K562 (cell line): ENCODE measurements around the gene PDE4D.

Experiments
- BRF1 ChIP-seq: IDR thresholded peaks from 3 replicates; pipeline ENCODE4 v1.6.1; 2011; ENCODE audit warnings: borderline replicate concordance, mild to moderate bottlenecking; ENCODE audit not compliant: insufficient read length; ENCODE audit errors: extremely low read depth
- NFXL1 ChIP-seq: fragments of 450-650 bp; formaldehyde crosslinking; IDR thresholded peaks from 2 replicates; pipeline ENCODE4 v1.4.0; 2021; ENCODE audit warnings: mild to moderate bottlenecking
- PURB ChIP-seq: sonication (generic); formaldehyde crosslinking; IDR thresholded peaks from 2 replicates; pipeline ENCODE4 v1.9.0; 2021; ENCODE audit warnings: low read depth, mild to moderate bottlenecking, missing genetic modification reagents
- SIX5 ChIP-seq, 2 experiments: IDR thresholded peaks; 2 replicates each; pipeline ENCODE4 v1.6.1; 2011; ENCODE audit warnings: low read length in 2 of 2, borderline replicate concordance in 1 of 2, low read depth in 1 of 2, mild to moderate bottlenecking in 1 of 2, moderate library complexity in 1 of 2; ENCODE audit not compliant: insufficient read depth in 1 of 2
- SMC3 ChIP-seq: conservative IDR thresholded peaks from 2 replicates; pipeline ENCODE4 v1.6.1; 2011; ENCODE audit warnings: low read depth, low read length, improper control_type of control experiment; ENCODE audit not compliant: insufficient read depth
- ZNF75A ChIP-seq: fragments of 450-650 bp; formaldehyde crosslinking; IDR thresholded peaks from 2 replicates; pipeline ENCODE4 v1.4.0; 2020; ENCODE audit warnings: mild to moderate bottlenecking
- TF ChIP-seq, protein P1 (sequence below): sonication (generic); formaldehyde crosslinking; IDR thresholded peaks from 2 replicates; pipeline ENCODE4 v1.8.0; 2022; ENCODE audit warnings: mild to moderate bottlenecking, missing genetic modification reagents, borderline replicate concordance
- TF ChIP-seq, protein P2 (sequence below): sonication (generic); formaldehyde crosslinking; IDR thresholded peaks from 2 replicates; pipeline ENCODE4 v1.9.0; 2022; ENCODE audit warnings: mild to moderate bottlenecking, missing genetic modification reagents
- TF ChIP-seq, protein P3 (sequence below): sonication (generic); formaldehyde crosslinking; IDR thresholded peaks from 2 replicates; pipeline ENCODE4 v1.8.0; 2023; ENCODE audit warnings: mild to moderate bottlenecking, missing genetic modification reagents
- TF ChIP-seq, protein P4 (sequence below), 3 experiments: IDR thresholded peaks in 2 of 3; conservative IDR thresholded peaks in 1 of 3; 2 replicates each; pipeline ENCODE4 v1.5.1; 2011 to 2012; ENCODE audit warnings: low read length in 3 of 3, mild to moderate bottlenecking in 3 of 3, control low read depth in 2 of 3, improper control_type of control experiment in 1 of 3, inconsistent platforms in 1 of 3, low read depth in 1 of 3, mixed read lengths in 1 of 3, moderate library complexity in 1 of 3; ENCODE audit not compliant: insufficient read depth in 2 of 3

DNA sequence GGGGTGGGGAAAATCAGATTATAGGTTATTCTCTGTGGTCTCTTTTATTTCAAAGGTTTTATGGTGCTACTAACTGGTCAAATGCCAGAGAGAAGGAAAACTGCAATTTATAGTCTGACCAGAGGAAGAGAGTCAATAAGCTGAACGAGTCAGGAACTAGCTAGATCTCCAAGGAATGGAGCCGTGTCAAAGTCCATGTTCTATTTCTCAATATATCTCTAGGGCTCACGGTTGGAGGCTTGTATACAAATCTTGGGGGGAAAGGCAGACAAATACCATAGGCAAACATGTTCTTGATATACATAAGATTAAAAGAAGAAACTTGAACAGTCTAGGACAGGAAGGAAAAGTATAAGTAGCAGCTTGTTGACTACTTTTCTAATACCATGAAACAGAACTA is 627.1 kb downstream of the PDE4D start:
- TF ChIP-seq PURB (CRISPR knock-in tag) = no peak
- no peak for TF ChIP-seq NFXL1 (CRISPR knock-in tag)
- TF ChIP-seq, protein P1, sequence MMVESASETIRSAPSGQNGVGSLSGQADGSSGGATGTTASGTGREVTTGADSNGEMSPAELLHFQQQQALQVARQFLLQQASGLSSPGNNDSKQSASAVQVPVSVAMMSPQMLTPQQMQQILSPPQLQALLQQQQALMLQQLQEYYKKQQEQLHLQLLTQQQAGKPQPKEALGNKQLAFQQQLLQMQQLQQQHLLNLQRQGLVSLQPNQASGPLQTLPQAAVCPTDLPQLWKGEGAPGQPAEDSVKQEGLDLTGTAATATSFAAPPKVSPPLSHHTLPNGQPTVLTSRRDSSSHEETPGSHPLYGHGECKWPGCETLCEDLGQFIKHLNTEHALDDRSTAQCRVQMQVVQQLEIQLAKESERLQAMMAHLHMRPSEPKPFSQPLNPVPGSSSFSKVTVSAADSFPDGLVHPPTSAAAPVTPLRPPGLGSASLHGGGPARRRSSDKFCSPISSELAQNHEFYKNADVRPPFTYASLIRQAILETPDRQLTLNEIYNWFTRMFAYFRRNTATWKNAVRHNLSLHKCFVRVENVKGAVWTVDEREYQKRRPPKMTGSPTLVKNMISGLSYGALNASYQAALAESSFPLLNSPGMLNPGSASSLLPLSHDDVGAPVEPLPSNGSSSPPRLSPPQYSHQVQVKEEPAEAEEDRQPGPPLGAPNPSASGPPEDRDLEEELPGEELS = no peak
- no peak for TF ChIP-seq SMC3
- TF ChIP-seq, protein P2, sequence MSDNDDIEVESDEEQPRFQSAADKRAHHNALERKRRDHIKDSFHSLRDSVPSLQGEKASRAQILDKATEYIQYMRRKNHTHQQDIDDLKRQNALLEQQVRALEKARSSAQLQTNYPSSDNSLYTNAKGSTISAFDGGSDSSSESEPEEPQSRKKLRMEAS (CRISPR knock-in tag) = no peak
- no peak for TF ChIP-seq ZNF75A (CRISPR knock-in tag)
- TF ChIP-seq BRF1 = no peak
- TF ChIP-seq SIX5 (IDR thresholded peaks at IDR 0.05; ENCODE audit: borderline replicate concordance in 1 of 2, insufficient read depth in 1 of 2, low read depth in 1 of 2, low read length in 2 of 2) = no peak
- TF ChIP-seq, protein P3, sequence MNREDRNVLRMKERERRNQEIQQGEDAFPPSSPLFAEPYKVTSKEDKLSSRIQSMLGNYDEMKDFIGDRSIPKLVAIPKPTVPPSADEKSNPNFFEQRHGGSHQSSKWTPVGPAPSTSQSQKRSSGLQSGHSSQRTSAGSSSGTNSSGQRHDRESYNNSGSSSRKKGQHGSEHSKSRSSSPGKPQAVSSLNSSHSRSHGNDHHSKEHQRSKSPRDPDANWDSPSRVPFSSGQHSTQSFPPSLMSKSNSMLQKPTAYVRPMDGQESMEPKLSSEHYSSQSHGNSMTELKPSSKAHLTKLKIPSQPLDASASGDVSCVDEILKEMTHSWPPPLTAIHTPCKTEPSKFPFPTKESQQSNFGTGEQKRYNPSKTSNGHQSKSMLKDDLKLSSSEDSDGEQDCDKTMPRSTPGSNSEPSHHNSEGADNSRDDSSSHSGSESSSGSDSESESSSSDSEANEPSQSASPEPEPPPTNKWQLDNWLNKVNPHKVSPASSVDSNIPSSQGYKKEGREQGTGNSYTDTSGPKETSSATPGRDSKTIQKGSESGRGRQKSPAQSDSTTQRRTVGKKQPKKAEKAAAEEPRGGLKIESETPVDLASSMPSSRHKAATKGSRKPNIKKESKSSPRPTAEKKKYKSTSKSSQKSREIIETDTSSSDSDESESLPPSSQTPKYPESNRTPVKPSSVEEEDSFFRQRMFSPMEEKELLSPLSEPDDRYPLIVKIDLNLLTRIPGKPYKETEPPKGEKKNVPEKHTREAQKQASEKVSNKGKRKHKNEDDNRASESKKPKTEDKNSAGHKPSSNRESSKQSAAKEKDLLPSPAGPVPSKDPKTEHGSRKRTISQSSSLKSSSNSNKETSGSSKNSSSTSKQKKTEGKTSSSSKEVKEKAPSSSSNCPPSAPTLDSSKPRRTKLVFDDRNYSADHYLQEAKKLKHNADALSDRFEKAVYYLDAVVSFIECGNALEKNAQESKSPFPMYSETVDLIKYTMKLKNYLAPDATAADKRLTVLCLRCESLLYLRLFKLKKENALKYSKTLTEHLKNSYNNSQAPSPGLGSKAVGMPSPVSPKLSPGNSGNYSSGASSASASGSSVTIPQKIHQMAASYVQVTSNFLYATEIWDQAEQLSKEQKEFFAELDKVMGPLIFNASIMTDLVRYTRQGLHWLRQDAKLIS (CRISPR knock-in tag) = no peak
- TF ChIP-seq, protein P4, sequence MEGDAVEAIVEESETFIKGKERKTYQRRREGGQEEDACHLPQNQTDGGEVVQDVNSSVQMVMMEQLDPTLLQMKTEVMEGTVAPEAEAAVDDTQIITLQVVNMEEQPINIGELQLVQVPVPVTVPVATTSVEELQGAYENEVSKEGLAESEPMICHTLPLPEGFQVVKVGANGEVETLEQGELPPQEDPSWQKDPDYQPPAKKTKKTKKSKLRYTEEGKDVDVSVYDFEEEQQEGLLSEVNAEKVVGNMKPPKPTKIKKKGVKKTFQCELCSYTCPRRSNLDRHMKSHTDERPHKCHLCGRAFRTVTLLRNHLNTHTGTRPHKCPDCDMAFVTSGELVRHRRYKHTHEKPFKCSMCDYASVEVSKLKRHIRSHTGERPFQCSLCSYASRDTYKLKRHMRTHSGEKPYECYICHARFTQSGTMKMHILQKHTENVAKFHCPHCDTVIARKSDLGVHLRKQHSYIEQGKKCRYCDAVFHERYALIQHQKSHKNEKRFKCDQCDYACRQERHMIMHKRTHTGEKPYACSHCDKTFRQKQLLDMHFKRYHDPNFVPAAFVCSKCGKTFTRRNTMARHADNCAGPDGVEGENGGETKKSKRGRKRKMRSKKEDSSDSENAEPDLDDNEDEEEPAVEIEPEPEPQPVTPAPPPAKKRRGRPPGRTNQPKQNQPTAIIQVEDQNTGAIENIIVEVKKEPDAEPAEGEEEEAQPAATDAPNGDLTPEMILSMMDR (IDR thresholded peaks at IDR 0.05 in 2 of 3, conservative IDR thresholded peaks at IDR 0.05 in 1 of 3; ENCODE audit: insufficient read depth in 2 of 3, low read depth in 1 of 3, low read length in 3 of 3) = no peak
